Upper lobe of left lung (tissue), 4 donors: ENCODE measurements around the gene C4orf51.

Source experiments
- EP300 ChIP-seq, 4 donors: sonication (generic); formaldehyde crosslinking; IDR thresholded peaks; one replicate each; pipeline ENCODE4 v1.5.1; 2017; ENCODE audit warnings: antibody characterized with exemption in 4 of 4, control low read depth in 2 of 4
- TF ChIP-seq, protein P1 (sequence below), 6 experiments: fragments of 450-650 bp in 4 of 6; fragments of 200-600 bp in 2 of 6; sonication (generic) in 2 of 6; IDR thresholded peaks; one replicate each; pipeline ENCODE4 v1.5.1; 2016 to 2019; ENCODE audit warnings: antibody characterized with exemption in 6 of 6

DNA sequence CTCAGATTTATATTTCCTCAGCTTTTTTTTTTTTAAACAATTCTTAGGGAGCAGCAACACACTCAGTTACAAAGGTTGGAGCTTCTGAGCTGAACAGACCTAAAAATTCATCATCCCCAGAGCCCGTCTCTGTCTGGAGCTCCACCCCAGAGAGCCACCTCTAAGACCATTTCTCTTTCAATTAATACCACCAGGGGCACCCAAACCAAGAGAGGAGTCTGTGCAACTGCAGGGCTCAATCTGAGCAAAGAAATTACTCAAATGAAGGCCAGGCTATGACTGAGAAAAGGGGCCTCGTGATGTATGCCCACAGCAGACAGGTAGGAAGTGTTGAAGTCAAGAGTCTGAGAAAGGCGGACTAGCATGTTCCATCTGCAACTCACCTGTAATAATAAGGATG is 95.5 kb downstream of the C4orf51 start:
- TF ChIP-seq, protein P1, sequence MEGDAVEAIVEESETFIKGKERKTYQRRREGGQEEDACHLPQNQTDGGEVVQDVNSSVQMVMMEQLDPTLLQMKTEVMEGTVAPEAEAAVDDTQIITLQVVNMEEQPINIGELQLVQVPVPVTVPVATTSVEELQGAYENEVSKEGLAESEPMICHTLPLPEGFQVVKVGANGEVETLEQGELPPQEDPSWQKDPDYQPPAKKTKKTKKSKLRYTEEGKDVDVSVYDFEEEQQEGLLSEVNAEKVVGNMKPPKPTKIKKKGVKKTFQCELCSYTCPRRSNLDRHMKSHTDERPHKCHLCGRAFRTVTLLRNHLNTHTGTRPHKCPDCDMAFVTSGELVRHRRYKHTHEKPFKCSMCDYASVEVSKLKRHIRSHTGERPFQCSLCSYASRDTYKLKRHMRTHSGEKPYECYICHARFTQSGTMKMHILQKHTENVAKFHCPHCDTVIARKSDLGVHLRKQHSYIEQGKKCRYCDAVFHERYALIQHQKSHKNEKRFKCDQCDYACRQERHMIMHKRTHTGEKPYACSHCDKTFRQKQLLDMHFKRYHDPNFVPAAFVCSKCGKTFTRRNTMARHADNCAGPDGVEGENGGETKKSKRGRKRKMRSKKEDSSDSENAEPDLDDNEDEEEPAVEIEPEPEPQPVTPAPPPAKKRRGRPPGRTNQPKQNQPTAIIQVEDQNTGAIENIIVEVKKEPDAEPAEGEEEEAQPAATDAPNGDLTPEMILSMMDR (IDR thresholded peaks at IDR 0.05) = no peak
- TF ChIP-seq EP300 (IDR thresholded peaks at IDR 0.05) = no peak
